ENCODE results near the gene LDB1.

GRCh38 chr10:102134416-102134815, 14.2 kb upstream of the LDB1 start:
- TF ChIP-seq CTCF (IDR thresholded peaks at IDR 0.05) (no peak), EZH2 (IDR thresholded peaks at IDR 0.05) (no peak)
